ENCODE results near the gene TMEM248.

DNA sequence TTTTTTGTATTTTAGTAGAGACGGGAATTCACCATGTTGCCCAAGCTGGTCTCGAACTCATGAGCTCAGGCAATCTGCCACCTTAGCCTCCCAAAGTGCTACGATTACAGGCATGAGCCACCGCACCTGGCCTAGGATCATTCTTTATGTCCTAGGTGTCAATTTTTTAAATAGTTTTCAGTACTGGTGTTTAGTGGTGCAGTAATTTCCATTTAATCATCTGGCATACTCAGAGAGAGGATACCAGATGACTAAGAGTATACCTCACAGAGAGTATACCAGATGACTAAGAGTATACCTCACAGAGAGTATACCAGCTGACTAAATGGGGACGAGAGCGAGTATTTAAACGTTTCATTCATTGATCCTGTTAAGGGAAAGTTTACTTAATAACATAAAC is 37.3 kb upstream of the TMEM248 start:
- no peak for TF ChIP-seq POLR2A (IDR thresholded peaks at IDR 0.05)
- TF ChIP-seq, protein P1, sequence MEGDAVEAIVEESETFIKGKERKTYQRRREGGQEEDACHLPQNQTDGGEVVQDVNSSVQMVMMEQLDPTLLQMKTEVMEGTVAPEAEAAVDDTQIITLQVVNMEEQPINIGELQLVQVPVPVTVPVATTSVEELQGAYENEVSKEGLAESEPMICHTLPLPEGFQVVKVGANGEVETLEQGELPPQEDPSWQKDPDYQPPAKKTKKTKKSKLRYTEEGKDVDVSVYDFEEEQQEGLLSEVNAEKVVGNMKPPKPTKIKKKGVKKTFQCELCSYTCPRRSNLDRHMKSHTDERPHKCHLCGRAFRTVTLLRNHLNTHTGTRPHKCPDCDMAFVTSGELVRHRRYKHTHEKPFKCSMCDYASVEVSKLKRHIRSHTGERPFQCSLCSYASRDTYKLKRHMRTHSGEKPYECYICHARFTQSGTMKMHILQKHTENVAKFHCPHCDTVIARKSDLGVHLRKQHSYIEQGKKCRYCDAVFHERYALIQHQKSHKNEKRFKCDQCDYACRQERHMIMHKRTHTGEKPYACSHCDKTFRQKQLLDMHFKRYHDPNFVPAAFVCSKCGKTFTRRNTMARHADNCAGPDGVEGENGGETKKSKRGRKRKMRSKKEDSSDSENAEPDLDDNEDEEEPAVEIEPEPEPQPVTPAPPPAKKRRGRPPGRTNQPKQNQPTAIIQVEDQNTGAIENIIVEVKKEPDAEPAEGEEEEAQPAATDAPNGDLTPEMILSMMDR (IDR thresholded peaks at IDR 0.05) = no peak
